Measurements from ENCODE around the gene RAPGEF4. TPM values are rescaled to one million over a fixed set of nuclear protein-coding genes. Genes with fewer than 3 reads are reported as not detected.

Gene RAPGEF4
- total and polyA plus RNA-seq, 2 donors (not counting 1 experiment from before 2014, with no cell fraction given) = 0.22 to 0.30 TPM

GRCh38 chr2:172860336-172860707 lies 124.7 kb downstream of the RAPGEF4 start:
- WGBS (ENCODE audit: insufficient coverage) = 22% methylated on average over 1 of the region's 2 CpGs
- no peaks in the 10 kb centered on the region for H3K4me1 ChIP-seq (ENCODE audit: control insufficient read depth in 2 of 2, insufficient read depth in 2 of 2, low read length in 2 of 2)
- no peak overlapping the region for H3K27ac ChIP-seq (ENCODE audit: low read length in 2 of 2)
- no peak for DNase-seq
- H3K9ac ChIP-seq (ENCODE audit: low read length) = no peak overlapping the region
- Mint-ChIP-seq H3K27ac (no peak overlapping the region), H3K4me3 (no peak overlapping the region), H3K9me3 (ENCODE audit: insufficient read depth) (no peaks in the 10 kb centered on the region), H3K4me1 (no peaks in the 10 kb centered on the region), H3K27me3 (peaks cover 39% of the 10 kb centered on the region)
- peaks cover 0 to 3% (median 0%) of the 10 kb centered on the region in 4 experiments for H3K27me3 ChIP-seq (replicated peaks in 1 of 4; ENCODE audit: control extremely low read depth in 1 of 4, control insufficient read depth in 3 of 4, insufficient read depth in 4 of 4, low read length in 3 of 4)
- H3K36me3 ChIP-seq (replicated peaks in 1 of 2; ENCODE audit: control extremely low read depth in 1 of 2, control insufficient read depth in 1 of 2, extremely low read depth in 1 of 2, insufficient read depth in 2 of 2, low read length in 1 of 2) = no peaks in the 10 kb centered on the region
- H2AFZ ChIP-seq (ENCODE audit: insufficient read depth, low read depth, low read length, poor library complexity, severe bottlenecking) = no peak overlapping the region
- TF ChIP-seq CTCF (IDR thresholded peaks at IDR 0.05) (no peak), EZH2 (IDR thresholded peaks at IDR 0.05; ENCODE audit: borderline replicate concordance, insufficient read depth, low read depth, low read length, poor library complexity, severe bottlenecking) (no peak)
- no peak overlapping the region for H3K4me3 ChIP-seq (ENCODE audit: control extremely low read depth in 1 of 5, extremely low read depth in 1 of 5, insufficient read depth in 1 of 5, low read depth in 2 of 5, low read length in 4 of 5)
- ATAC-seq (ENCODE audit: low read depth) = no peak
- intact Hi-C loops (cut with micrococcal nuclease) = no loop called here
- H4K20me1 ChIP-seq (ENCODE audit: control insufficient read depth, insufficient read depth, low read length, poor library complexity, severe bottlenecking) = no peaks in the 10 kb centered on the region
- ChIA-PET POLR2A (no interaction called here), CTCF (no interaction called here)
- H3K4me2 ChIP-seq (replicated peaks; ENCODE audit: low read depth, low read length, poor library complexity, severe bottlenecking) = no peak overlapping the region
- H3K79me2 ChIP-seq (ENCODE audit: control insufficient read depth, insufficient read depth, low read length) = no peaks in the 10 kb centered on the region
- no peaks in the 10 kb centered on the region for H3K9me3 ChIP-seq (ENCODE audit: control extremely low read depth in 1 of 3, control insufficient read depth in 2 of 3, insufficient read depth in 1 of 3, low read length in 2 of 3)

DNA sequence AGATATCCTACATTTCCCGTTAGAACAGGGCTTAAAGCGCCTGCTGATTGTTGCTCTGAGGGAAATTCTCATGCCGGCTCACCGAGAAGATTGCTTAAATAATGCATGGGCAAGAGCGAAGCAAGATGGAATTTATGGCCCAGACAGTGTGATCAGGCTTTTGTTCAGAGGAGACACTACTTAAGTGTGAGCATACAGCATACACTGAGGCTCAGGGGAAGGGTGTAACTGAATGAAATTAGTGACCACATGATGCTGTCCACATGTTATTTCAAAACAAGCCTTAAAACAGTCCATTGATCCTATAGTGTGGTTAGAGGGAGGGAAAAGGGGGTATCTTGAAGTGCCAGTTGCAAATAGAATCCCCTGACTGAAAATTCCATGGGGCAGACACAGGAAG lies 125.5 kb downstream of the RAPGEF4 start:
- Histone ChIP-seq H3K9ac (ENCODE audit: low read length) (no peak overlapping the region), H3K9me3 (ENCODE audit: control extremely low read depth in 1 of 3, control insufficient read depth in 2 of 3, insufficient read depth in 1 of 3, low read length in 2 of 3) (no peaks in the 10 kb centered on the region), H3K27me3 (replicated peaks in 1 of 4; ENCODE audit: control extremely low read depth in 1 of 4, control insufficient read depth in 3 of 4, insufficient read depth in 4 of 4, low read length in 3 of 4) (peaks cover 0 to 3% (median 0%) of the 10 kb centered on the region in 4 experiments), H3K79me2 (ENCODE audit: control insufficient read depth, insufficient read depth, low read length) (no peaks in the 10 kb centered on the region), H4K20me1 (ENCODE audit: control insufficient read depth, insufficient read depth, low read length, poor library complexity, severe bottlenecking) (no peaks in the 10 kb centered on the region), H3K4me2 (replicated peaks; ENCODE audit: low read depth, low read length, poor library complexity, severe bottlenecking) (no peak overlapping the region), H2AFZ (ENCODE audit: insufficient read depth, low read depth, low read length, poor library complexity, severe bottlenecking) (no peak overlapping the region), H3K27ac (ENCODE audit: low read length in 2 of 2) (no peak overlapping the region), H3K4me1 (ENCODE audit: control insufficient read depth in 2 of 2, insufficient read depth in 2 of 2, low read length in 2 of 2) (no peaks in the 10 kb centered on the region), H3K4me3 (ENCODE audit: control extremely low read depth in 1 of 5, extremely low read depth in 1 of 5, insufficient read depth in 1 of 5, low read depth in 2 of 5, low read length in 4 of 5) (no peak overlapping the region), H3K36me3 (replicated peaks in 1 of 2; ENCODE audit: control extremely low read depth in 1 of 2, control insufficient read depth in 1 of 2, extremely low read depth in 1 of 2, insufficient read depth in 2 of 2, low read length in 1 of 2) (no peaks in the 10 kb centered on the region)
- H3K9me3 Mint-ChIP-seq (ENCODE audit: insufficient read depth) = no peaks in the 10 kb centered on the region
- POLR2A ChIA-PET = no interaction called here
- H3K27me3 Mint-ChIP-seq = peaks cover 38% of the 10 kb centered on the region
- DNase-seq (no peak), ATAC-seq (ENCODE audit: low read depth) (no peak)
- TF ChIP-seq CTCF (IDR thresholded peaks at IDR 0.05) (no peak), EZH2 (IDR thresholded peaks at IDR 0.05; ENCODE audit: borderline replicate concordance, insufficient read depth, low read depth, low read length, poor library complexity, severe bottlenecking) (no peak)
- CTCF ChIA-PET = no interaction called here
- no peaks in the 10 kb centered on the region for H3K4me1 Mint-ChIP-seq
- intact Hi-C loops (cut with micrococcal nuclease) = no loop called here
- 94% methylated on average over 5 of the region's 5 CpGs for WGBS (ENCODE audit: insufficient coverage)
- H3K27ac Mint-ChIP-seq = no peak overlapping the region
- no peak overlapping the region for H3K4me3 Mint-ChIP-seq

Data from B cell (primary cell).